Natural killer cell (primary cell): ENCODE measurements around the gene COQ8B. TPM values are rescaled to one million over a fixed set of nuclear protein-coding genes. Genes with fewer than 3 reads are reported as not detected.

Source experiments
- ATAC-seq, 3 donors: fragments of 150-1000 bp in 2 of 3; fragments of 200-7000 bp in 1 of 3; cut with Tn5 transposase; 1 replicate in 1 of 3; 2 replicates in 2 of 3; pipeline ENCODE4 v1.10.0; 2021; ENCODE audit warnings: mild to moderate bottlenecking in 2 of 3, moderate library complexity in 2 of 3
- DNase-seq, 2 donors: peaks; one replicate each; pipeline versions ENCODE4 v3.0.0 to v3.0.0-alpha.2; 2013 to 2021; ENCODE audit warnings: mixed read lengths in 1 of 2
- H3K27ac ChIP-seq: one replicate; pipeline ENCODE4 v1.5.1; 2013; ENCODE audit warnings: mild to moderate bottlenecking, low read length
- H3K27me3 ChIP-seq: one replicate; pipeline ENCODE4 v1.6.1; 2013; ENCODE audit warnings: low read length; ENCODE audit not compliant: control insufficient read depth, insufficient read depth
- H3K36me3 ChIP-seq: one replicate; pipeline ENCODE4 v1.6.1; 2013; ENCODE audit warnings: low read length; ENCODE audit not compliant: control insufficient read depth, insufficient read depth
- H3K4me1 ChIP-seq: one replicate; pipeline ENCODE4 v1.6.1; 2013; ENCODE audit warnings: low read length; ENCODE audit not compliant: control insufficient read depth, insufficient read depth
- H3K4me3 ChIP-seq: one replicate; pipeline ENCODE4 v1.5.1; 2013; ENCODE audit warnings: low read length
- H3K9me3 ChIP-seq: one replicate; pipeline ENCODE4 v1.6.1; 2013; ENCODE audit warnings: low read length; ENCODE audit not compliant: control insufficient read depth, insufficient read depth
- H3K27ac Mint-ChIP-seq, 2 donors: one replicate each; pipeline ENCODE4 v1.8.0; 2022; ENCODE audit warnings: mild to moderate bottlenecking in 2 of 2, mixed read lengths in 2 of 2, moderate library complexity in 1 of 2
- H3K27me3 Mint-ChIP-seq, 2 donors: one replicate each; pipeline ENCODE4 v1.8.0; 2022; ENCODE audit warnings: low read depth in 2 of 2, mixed read lengths in 2 of 2
- H3K36me3 Mint-ChIP-seq: one replicate; pipeline ENCODE4 v1.8.0; 2022; ENCODE audit warnings: mixed read lengths
- H3K4me1 Mint-ChIP-seq, 2 donors: one replicate each; pipeline ENCODE4 v1.8.0; 2022; ENCODE audit warnings: mixed read lengths in 2 of 2
- H3K4me3 Mint-ChIP-seq: one replicate; pipeline ENCODE4 v1.8.0; 2022; ENCODE audit warnings: mild to moderate bottlenecking, moderate library complexity, mixed read lengths
- H3K9me3 Mint-ChIP-seq, 2 donors: one replicate each; pipeline ENCODE4 v1.8.0; 2022; ENCODE audit warnings: mixed read lengths in 2 of 2
- WGBS: methylation state at CpG from one replicate; pipeline ENCODE4 v1.1.7; 2013; ENCODE audit warnings: missing lambda C conversion rate; ENCODE audit not compliant: insufficient coverage; 5-methylcytosine and 5-hydroxymethylcytosine counted together
- intact Hi-C: fragments of 100-400 bp; cut with micrococcal nuclease; formaldehyde crosslinking; loops from one replicate; pipeline ENCODE4 v1.14.2; 2022
- total RNA-seq, 4 donors: library from RNA; stranded (reverse); fragments of 120-200 nt in 1 of 4; gene quantifications; one replicate each; pipeline versions ENCODE4 v1.2.3 to v1.2.4, GENCODE V29; 2013 to 2022
- TF ChIP-seq, protein P1 (sequence below): fragments of 200-600 bp; IDR thresholded peaks from one replicate; pipeline ENCODE4 v1.8.0; 2022; ENCODE audit warnings: antibody characterized with exemption

COQ8B gene
- total RNA-seq, 3 donors from 2014 or later (not counting 1 experiment from before 2014, with no cell fraction given): 31.8 to 46.7 (median 39.6) TPM

GRCh38 chr19:40726279-40726678, 9.6 kb upstream of the COQ8B start:
- TF ChIP-seq, protein P1, sequence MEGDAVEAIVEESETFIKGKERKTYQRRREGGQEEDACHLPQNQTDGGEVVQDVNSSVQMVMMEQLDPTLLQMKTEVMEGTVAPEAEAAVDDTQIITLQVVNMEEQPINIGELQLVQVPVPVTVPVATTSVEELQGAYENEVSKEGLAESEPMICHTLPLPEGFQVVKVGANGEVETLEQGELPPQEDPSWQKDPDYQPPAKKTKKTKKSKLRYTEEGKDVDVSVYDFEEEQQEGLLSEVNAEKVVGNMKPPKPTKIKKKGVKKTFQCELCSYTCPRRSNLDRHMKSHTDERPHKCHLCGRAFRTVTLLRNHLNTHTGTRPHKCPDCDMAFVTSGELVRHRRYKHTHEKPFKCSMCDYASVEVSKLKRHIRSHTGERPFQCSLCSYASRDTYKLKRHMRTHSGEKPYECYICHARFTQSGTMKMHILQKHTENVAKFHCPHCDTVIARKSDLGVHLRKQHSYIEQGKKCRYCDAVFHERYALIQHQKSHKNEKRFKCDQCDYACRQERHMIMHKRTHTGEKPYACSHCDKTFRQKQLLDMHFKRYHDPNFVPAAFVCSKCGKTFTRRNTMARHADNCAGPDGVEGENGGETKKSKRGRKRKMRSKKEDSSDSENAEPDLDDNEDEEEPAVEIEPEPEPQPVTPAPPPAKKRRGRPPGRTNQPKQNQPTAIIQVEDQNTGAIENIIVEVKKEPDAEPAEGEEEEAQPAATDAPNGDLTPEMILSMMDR: no peak
- ATAC-seq: no peak
- intact Hi-C loops: no loop called here
- no peak overlapping the region for H3K27ac Mint-ChIP-seq
- no peaks in the 10 kb centered on the region for H3K36me3 Mint-ChIP-seq
- H3K4me3 Mint-ChIP-seq: no peak overlapping the region
- H3K27ac ChIP-seq: no peak overlapping the region
- no peaks in the 10 kb centered on the region for H3K27me3 ChIP-seq
- 99% methylated on average over 4 of the region's 4 CpGs for WGBS
- no peaks in the 10 kb centered on the region for H3K9me3 Mint-ChIP-seq
- no peaks in the 10 kb centered on the region for H3K9me3 ChIP-seq
- no peaks in the 10 kb centered on the region for H3K4me1 ChIP-seq
- H3K4me3 ChIP-seq: no peak overlapping the region
- peaks cover 41% of the 10 kb centered on the region for H3K36me3 ChIP-seq
- H3K4me1 Mint-ChIP-seq: peaks cover 10 to 14% of the 10 kb centered on the region in 2 donors
- no peaks in the 10 kb centered on the region for H3K27me3 Mint-ChIP-seq
- DNase-seq: no peak

GRCh38 chr19:40724855-40725254, 8.2 kb upstream of the COQ8B start:
- ATAC-seq: no peak
- WGBS: 85% methylated on average over 3 of the region's 3 CpGs
- H3K27me3 ChIP-seq: no peaks in the 10 kb centered on the region
- peaks cover 24 to 25% of the 10 kb centered on the region in 2 donors for H3K4me1 Mint-ChIP-seq
- no peaks in the 10 kb centered on the region for H3K9me3 Mint-ChIP-seq
- H3K9me3 ChIP-seq: no peaks in the 10 kb centered on the region
- intact Hi-C loops: no loop called here
- TF ChIP-seq, protein P1: no peak
- H3K36me3 Mint-ChIP-seq: no peaks in the 10 kb centered on the region
- DNase-seq: no peak
- no peaks in the 10 kb centered on the region for H3K27me3 Mint-ChIP-seq
- peaks cover 11% of the 10 kb centered on the region for H3K4me1 ChIP-seq
- peaks cover 27% of the 10 kb centered on the region for H3K36me3 ChIP-seq
- no peak overlapping the region for H3K4me3 ChIP-seq
- no peak overlapping the region for H3K27ac ChIP-seq
- H3K27ac Mint-ChIP-seq: no peak overlapping the region
- no peak overlapping the region for H3K4me3 Mint-ChIP-seq

DNA sequence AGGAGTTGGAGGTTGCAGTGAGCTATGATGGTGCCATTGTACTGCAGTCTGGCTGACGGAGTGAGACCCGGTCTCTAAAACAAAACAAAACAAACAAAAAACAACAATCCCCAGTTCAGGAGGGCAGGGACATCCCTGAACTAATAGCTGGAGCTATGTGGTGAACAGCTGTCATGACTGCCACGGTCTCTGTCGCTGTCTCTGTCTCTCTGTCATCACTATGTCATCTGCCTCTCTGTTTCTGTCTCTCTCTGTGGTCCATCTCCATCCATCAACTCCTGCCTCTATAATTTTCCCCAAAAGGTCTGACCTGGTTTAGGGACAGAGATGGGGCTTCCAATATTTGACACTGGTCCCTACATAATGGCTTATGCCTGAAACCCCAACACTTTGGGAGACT, 7.6 kb upstream of the COQ8B start:
- Histone ChIP-seq H3K36me3 (peaks cover 24% of the 10 kb centered on the region), H3K4me1 (peaks cover 15% of the 10 kb centered on the region), H3K9me3 (no peaks in the 10 kb centered on the region), H3K4me3 (no peak overlapping the region), H3K27ac (no peak overlapping the region), H3K27me3 (no peaks in the 10 kb centered on the region)
- TF ChIP-seq, protein P1: no peak
- H3K4me1 Mint-ChIP-seq: peaks cover 24 to 25% of the 10 kb centered on the region in 2 donors
- no peaks in the 10 kb centered on the region for H3K27me3 Mint-ChIP-seq
- H3K4me3 Mint-ChIP-seq: no peak overlapping the region
- intact Hi-C loops: no loop called here
- DNase-seq (no peak), ATAC-seq (no peak)
- H3K36me3 Mint-ChIP-seq: no peaks in the 10 kb centered on the region
- H3K27ac Mint-ChIP-seq: no peak overlapping the region
- H3K9me3 Mint-ChIP-seq: no peaks in the 10 kb centered on the region
- 97% methylated on average over 2 of the region's 4 CpGs for WGBS

DNA sequence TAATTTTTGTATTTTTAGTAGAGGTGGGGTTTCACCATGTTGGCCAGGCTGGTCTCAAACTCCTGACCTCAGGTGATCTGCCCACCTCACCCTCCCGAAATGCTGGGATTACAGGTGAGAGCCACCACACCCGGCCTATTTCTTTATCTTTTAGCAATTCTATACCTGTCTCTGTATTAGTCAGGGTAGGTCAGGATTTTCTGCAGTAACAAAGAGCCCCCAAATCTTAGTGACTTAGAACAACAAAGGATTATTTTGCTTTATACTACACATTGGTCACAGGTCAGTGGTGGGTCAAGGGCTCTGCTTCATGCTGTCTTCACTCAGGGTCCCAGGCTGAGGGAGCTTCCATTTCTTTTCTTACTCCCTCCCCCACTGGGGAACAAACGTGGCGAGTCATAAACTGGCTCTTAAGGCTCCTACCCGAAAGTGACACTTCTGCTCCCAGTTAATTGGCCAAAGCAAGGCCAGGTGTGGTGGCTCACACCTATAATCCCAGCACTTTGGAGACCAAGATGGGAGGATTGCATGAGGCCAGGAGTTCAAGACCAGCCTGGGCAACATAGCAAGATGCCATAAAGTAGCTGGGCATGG, 7.1 kb upstream of the COQ8B start:
- no peaks in the 10 kb centered on the region for H3K36me3 Mint-ChIP-seq
- Histone ChIP-seq H3K9me3 (no peaks in the 10 kb centered on the region), H3K4me3 (no peak overlapping the region), H3K27ac (no peak overlapping the region), H3K4me1 (peaks cover 20% of the 10 kb centered on the region), H3K36me3 (peaks cover 24% of the 10 kb centered on the region), H3K27me3 (no peaks in the 10 kb centered on the region)
- TF ChIP-seq, protein P1: no peak
- no peaks in the 10 kb centered on the region for H3K27me3 Mint-ChIP-seq
- no peaks in the 10 kb centered on the region for H3K9me3 Mint-ChIP-seq
- intact Hi-C loops: no loop called here
- H3K4me1 Mint-ChIP-seq: peaks cover 29% of the 10 kb centered on the region in 2 donors
- no peak for ATAC-seq
- WGBS: 92% methylated on average over 5 of the region's 5 CpGs
- no peak for DNase-seq
- no peak overlapping the region for H3K27ac Mint-ChIP-seq
- no peak overlapping the region for H3K4me3 Mint-ChIP-seq
